Fibroblast of the aortic adventitia (primary cell): ENCODE results near the gene DPM1. TPM values are rescaled to one million over a fixed set of nuclear protein-coding genes. Genes with fewer than 3 reads are reported as not detected.

Experiments used
- DNase-seq: peaks from one replicate; pipeline ENCODE4 v3.0.0-alpha.2; 2010; ENCODE audit warnings: low read depth
- H3K4me3 ChIP-seq: 2 replicates; pipeline ENCODE4 v1.5.1; 2011; ENCODE audit warnings: low read depth, mild to moderate bottlenecking, control low read depth, low read length, moderate library complexity
- CTCF ChIP-seq: IDR thresholded peaks from 2 replicates; pipeline ENCODE4 v1.5.1; 2011; ENCODE audit warnings: mild to moderate bottlenecking, low read length, control low read depth, inconsistent platforms; ENCODE audit not compliant: insufficient read depth
- total RNA-seq: library from RNA; depleted of rRNA; stranded (reverse); fragments of >200 nt; gene quantifications from 2 replicates; pipeline ENCODE4 v1.2.3, GENCODE V29; 2012; ENCODE audit warnings: low replicate concordance

Gene DPM1
- total RNA-seq, 1 donor: 70.8 TPM

DNA sequence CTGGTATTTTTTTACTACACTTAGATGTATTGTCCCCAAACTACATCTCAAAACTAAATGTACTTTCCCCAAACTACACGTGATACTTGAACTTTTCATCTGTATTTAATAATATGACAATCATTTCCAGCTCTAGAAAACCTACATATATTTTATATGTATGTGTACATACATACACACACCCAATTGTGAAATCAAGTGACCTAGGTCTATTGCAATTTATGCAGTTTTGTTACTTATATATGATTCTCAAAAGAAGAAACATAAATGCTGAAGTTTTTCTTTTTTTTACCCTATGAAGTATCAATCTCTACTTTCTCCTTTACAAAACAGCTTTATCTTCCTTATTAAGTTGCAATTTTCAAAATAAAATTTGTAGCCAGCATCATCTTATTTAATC, 31.8 kb downstream of the DPM1 start:
- DNase-seq: no peak
- no peak overlapping the region for H3K4me3 ChIP-seq
- TF ChIP-seq CTCF: no peak

DNA sequence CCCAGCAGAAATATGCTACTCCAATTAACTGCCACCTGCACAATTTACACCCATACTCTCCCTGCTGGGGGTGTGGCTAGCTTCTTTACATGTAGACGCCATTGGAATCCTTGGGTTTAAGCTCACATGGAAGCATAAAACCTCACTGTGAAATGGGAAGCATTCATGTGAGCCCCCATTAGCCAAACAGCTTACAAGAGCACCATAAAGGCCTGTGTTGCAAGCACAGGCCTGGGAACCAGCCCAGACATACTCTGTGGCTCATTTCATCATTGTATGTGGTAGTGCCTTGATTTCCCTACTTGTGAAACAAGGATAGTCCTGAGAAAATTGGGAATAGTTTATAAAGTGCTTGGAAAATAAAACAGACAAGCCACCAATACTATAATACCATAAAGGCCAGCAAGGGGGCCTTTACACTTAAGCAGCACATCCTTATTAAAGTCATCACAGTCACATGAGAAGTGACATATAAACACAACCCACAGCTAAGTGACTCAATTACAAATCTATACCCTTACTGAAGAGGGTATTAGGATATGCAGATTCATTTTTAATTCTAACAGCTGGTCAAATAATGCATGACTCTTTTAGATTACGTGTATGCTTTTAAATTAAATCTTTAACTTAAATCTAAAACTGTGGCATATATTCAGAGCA, 33.9 kb downstream of the DPM1 start:
- no peak for TF ChIP-seq CTCF
- DNase-seq: peak; percentile 47
- H3K4me3 ChIP-seq: no peak overlapping the region

- TF ChIP-seq CTCF: no peak
- DNase-seq: no peak
- H3K4me3 ChIP-seq: no peak overlapping the region
Measured at GRCh38 chr20:50921803-50922501, 36.4 kb downstream of the DPM1 start.

DNA sequence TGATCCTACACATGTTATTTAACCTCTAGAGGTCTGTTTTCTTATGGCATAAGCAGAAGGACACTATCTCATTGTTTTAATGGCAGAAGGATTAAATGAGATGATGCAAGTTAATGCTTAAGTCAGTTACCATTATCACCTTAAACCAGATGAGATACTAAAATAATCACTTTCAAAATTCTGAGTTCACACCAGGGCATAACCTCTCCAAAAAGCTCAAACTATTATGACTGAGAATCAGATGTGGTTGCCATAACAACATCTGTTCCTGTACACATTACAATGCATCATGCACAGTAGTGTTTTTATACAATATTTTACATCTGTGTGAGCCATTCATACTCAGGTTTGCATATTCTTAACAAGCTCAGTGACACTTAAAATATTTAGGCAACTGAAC, 37.3 kb downstream of the DPM1 start:
- no peak for TF ChIP-seq CTCF
- no peak overlapping the region for H3K4me3 ChIP-seq
- peak; percentile 25 for DNase-seq

DNA sequence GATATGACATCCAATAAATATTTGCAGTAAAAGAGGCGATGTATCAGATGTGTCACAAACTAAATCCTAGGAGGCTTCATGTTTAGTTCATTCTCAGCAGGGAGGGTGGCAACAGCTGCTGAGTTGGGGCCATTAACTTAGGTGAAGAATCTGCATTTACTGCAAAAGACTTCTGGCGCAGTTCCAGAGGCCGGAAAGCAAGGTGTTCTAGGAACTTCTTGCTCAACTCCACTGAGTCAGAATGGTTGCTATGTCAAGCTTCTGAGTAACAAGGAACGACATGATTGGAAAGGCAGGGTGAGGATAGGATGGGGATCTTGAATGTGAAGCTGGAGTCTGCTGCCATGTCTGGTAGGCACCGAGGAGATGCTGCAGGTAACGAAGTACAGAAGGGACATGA, 38.8 kb downstream of the DPM1 start:
- no peak overlapping the region for H3K4me3 ChIP-seq
- peak; percentile 63 for DNase-seq
- TF ChIP-seq CTCF: no peak

DNA sequence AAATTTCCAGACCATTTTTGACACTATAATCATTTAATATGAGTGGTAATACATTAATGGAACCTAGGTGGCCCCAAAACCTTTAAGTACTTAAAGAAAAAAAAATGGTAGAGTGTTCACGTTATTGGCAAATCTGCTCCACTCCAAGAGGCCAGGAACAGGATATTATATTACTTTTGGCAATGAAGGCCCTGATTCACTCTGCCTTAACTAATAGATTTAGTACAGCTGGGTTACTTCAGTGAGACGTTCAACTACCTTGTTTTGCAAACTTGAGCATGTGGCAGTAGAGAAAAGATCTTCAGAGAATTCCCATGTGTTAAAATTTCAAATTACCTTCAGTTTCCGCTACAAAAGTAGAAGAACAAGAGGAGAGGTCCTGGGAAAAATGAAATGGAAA, 39.9 kb downstream of the DPM1 start:
- peak; percentile 76 for DNase-seq
- no peak for TF ChIP-seq CTCF
- no peak overlapping the region for H3K4me3 ChIP-seq
